Measurements from ENCODE around the gene OR2T27. TPM values are rescaled to one million over a fixed set of nuclear protein-coding genes. Genes with fewer than 3 reads are reported as not detected.
A peak's percentile ranks its signal among the peaks of the same experiment; 100 is the strongest.

The OR2T27 gene
- total RNA-seq, 2 experiments from 2014 or later, result not detected

DNA sequence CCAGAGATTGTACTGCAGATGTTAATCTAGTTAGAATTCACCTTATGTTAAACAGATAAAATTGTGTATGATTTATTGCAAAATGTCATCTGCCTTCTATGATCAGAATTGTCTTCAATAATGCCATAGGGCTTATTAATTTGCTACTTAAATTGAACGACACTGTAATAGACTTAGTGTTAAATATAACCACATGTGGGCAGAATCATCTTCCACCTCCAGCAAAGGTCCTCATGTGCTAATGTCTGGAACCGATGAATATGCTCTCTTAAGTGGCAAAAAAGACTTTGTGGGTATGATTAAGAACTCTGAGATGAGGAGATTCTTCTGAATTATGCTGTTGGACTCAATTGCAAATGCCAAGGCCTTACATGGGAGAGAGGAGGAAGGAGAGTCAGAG lies 24.8 kb downstream of the OR2T27 start:
- POLR2A ChIA-PET, result no interaction called here
- CTCF ChIA-PET, result interaction anchor here (1.2 kb wide), 1 partner anchor 8 kb away, joined by 5 read pairs; no protein-coding TSS in a partner anchor
- TF ChIP-seq, protein P1, sequence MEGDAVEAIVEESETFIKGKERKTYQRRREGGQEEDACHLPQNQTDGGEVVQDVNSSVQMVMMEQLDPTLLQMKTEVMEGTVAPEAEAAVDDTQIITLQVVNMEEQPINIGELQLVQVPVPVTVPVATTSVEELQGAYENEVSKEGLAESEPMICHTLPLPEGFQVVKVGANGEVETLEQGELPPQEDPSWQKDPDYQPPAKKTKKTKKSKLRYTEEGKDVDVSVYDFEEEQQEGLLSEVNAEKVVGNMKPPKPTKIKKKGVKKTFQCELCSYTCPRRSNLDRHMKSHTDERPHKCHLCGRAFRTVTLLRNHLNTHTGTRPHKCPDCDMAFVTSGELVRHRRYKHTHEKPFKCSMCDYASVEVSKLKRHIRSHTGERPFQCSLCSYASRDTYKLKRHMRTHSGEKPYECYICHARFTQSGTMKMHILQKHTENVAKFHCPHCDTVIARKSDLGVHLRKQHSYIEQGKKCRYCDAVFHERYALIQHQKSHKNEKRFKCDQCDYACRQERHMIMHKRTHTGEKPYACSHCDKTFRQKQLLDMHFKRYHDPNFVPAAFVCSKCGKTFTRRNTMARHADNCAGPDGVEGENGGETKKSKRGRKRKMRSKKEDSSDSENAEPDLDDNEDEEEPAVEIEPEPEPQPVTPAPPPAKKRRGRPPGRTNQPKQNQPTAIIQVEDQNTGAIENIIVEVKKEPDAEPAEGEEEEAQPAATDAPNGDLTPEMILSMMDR (IDR thresholded peaks at IDR 0.05), result no peak
- no peaks in the 10 kb centered on the region for H3K36me3 Mint-ChIP-seq (ENCODE audit: low read depth)
- intact Hi-C loops (cut with micrococcal nuclease), result loop anchor here (5.0 kb wide), 1 partner anchor 173 kb away; no protein-coding TSS in a partner anchor
- ATAC-seq, result no peak
- H3K4me1 Mint-ChIP-seq (ENCODE audit: low read depth), result no peaks in the 10 kb centered on the region
- no peak overlapping the region for H3K4me3 Mint-ChIP-seq
- no peak for DNase-seq
- H3K27ac Mint-ChIP-seq, result no peak overlapping the region
- H3K27me3 Mint-ChIP-seq, result peaks cover 2% of the 10 kb centered on the region
- H3K9me3 Mint-ChIP-seq, result no peaks in the 10 kb centered on the region

DNA sequence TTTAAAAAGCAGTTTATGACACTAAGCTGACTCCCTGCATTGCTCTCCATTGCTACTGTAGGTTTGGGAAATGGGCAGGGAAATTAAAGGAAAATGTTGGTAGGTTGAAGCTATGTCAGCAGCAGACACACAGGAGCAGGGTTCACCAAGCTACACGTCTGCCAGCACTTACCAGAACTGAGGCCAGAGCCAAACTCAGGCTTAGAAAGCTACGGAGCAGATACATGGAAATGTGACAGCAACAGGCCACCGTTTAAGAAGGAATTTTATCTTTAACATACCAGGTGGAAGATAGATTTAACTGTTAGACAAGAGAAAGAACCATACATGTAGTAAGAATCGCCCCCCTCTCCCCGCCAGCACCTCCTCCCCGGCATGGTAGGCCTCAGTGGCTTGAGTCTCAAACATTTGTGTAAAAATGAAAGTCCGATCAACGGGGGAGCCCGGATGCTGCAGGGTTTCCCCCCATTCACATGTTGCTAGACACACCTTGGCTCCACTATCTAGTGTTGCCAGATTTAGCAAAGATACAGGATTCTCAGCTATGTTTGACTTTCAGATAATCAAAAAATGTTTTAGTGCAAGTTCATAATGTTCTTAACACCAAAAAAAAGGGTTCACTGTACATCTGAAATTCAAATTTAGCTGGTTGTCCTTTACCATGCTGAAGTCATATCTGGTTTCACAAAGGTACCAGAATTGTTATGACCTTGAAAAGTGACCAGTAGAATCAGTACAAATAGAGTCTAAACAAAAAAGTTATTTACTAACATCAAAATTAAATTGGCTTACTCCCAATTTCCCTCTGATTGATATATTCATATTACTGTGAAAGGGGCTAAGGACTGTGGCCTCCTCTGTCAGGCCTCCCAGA lies 27.1 kb downstream of the OR2T27 start:
- ATAC-seq (no peak), DNase-seq (no peak)
- H3K27me3 Mint-ChIP-seq, result peaks cover 2% of the 10 kb centered on the region
- H3K9me3 Mint-ChIP-seq, result no peaks in the 10 kb centered on the region
- H3K4me3 Mint-ChIP-seq, result no peak overlapping the region
- H3K36me3 Mint-ChIP-seq (ENCODE audit: low read depth), result no peaks in the 10 kb centered on the region
- intact Hi-C loops (cut with micrococcal nuclease), result no loop called here
- no peak overlapping the region for H3K27ac Mint-ChIP-seq
- POLR2A ChIA-PET, result no interaction called here
- CTCF ChIA-PET, result interaction anchor here (0.8 kb wide), 1 partner anchor 51 kb away, joined by 3 read pairs; no protein-coding TSS in a partner anchor
- TF ChIP-seq, protein P1 (IDR thresholded peaks at IDR 0.05), result no peak
- no peaks in the 10 kb centered on the region for H3K4me1 Mint-ChIP-seq (ENCODE audit: low read depth)

DNA sequence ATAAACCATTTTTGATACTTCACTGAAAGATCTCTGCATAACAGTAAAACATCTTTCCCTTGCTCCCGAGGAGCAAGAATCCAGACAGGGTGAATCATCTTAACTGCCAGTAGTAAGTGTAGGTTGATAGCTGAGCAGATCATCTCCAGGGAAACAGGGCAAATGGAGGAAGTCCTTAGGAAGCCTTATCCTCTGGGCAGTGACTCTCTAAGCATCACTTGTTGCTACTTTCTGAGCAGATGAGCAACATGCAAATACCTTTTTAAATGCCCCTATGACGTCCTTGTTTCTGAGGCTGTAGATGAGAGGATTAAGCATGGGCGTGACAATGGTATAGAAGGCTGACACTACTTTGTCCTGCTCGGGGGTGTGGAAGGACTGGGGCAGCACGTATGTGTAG lies 29.4 kb downstream of the OR2T27 start:
- intact Hi-C loops (cut with micrococcal nuclease), result no loop called here

DNA sequence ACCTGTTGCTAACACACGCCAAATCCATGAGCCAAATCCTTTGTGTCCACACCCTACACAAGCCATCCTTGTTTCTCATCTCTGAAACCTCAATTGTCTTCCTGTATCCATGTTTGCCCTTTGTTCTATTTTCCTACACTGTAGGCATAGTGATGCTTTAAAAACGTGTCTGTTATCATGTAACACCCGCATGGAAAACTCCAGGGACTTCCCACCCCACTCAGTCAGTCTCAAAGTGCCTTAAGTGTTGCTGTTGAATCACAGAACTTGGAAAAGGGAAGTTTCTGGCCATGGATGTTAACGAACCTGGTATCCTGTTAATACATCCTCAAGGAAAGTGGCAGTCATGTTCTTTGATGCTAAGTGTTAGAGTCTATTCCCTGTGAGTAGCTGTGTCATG lies 30.2 kb downstream of the OR2T27 start:
- intact Hi-C loops (cut with micrococcal nuclease), result no loop called here
- H3K4me1 Mint-ChIP-seq (ENCODE audit: low read depth), result no peaks in the 10 kb centered on the region
- no peaks in the 10 kb centered on the region for H3K36me3 Mint-ChIP-seq (ENCODE audit: low read depth)
- ChIA-PET CTCF (interaction anchor here (0.8 to 1.1 kb wide), 4 partner anchors 11 to 72 kb away, joined by 3 to 4 read pairs (median 4); no protein-coding TSS in a partner anchor), POLR2A (no interaction called here)
- no peak overlapping the region for H3K27ac Mint-ChIP-seq
- no peak for ATAC-seq
- no peaks in the 10 kb centered on the region for H3K9me3 Mint-ChIP-seq
- H3K27me3 Mint-ChIP-seq, result peaks cover 2% of the 10 kb centered on the region
- TF ChIP-seq, protein P1 (IDR thresholded peaks at IDR 0.05), result no peak
- no peak for DNase-seq
- H3K4me3 Mint-ChIP-seq, result no peak overlapping the region

More for the DNA sequence above, 29.4 kb downstream of the OR2T27 start:
- TF ChIP-seq, protein P1 (IDR thresholded peaks at IDR 0.05), result no peak
- H3K4me3 Mint-ChIP-seq, result no peak overlapping the region
- H3K4me1 Mint-ChIP-seq (ENCODE audit: low read depth), result no peaks in the 10 kb centered on the region
- POLR2A ChIA-PET, result no interaction called here
- no peak overlapping the region for H3K27ac Mint-ChIP-seq
- peaks cover 2% of the 10 kb centered on the region for H3K27me3 Mint-ChIP-seq
- ATAC-seq (no peak), DNase-seq (no peak)
- H3K9me3 Mint-ChIP-seq, result no peaks in the 10 kb centered on the region
- CTCF ChIA-PET, result interaction anchor here (0.8 kb wide), 1 partner anchor 60 kb away, joined by 4 read pairs; no protein-coding TSS in a partner anchor
- no peaks in the 10 kb centered on the region for H3K36me3 Mint-ChIP-seq (ENCODE audit: low read depth)

DNA sequence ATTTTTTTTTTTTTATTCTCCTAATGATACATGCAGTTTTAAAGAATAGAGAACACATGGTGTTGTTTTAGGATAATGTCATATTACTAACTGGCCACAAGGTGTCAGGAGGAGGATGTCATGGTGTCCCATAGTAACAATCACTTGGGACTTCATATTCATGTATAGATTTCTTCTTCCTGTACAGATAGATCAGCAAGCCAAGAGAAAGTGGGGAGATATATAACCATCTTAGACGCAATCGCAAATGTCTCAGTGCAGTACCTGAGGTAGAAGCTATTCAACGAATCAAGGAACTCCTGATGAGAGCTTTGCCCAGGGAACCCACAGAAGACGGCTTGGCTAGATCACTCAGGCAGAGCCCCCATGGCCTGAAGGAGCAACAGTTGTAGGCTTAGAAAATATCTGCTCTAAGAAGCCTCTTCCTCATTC lies 32.7 kb downstream of the OR2T27 start:
- ChIA-PET POLR2A (no interaction called here), CTCF (interaction anchor here (0.7 to 6.9 kb wide), 9 partner anchors 9 to 706 kb away, joined by 3 to 89 read pairs (median 5); no protein-coding TSS in a partner anchor)
- peak; percentile 92 for ATAC-seq

More for the DNA sequence above, 32.7 kb downstream of the OR2T27 start:
- Mint-ChIP-seq H3K4me1 (ENCODE audit: low read depth) (peaks cover 2% of the 10 kb centered on the region), H3K27ac (no peak overlapping the region), H3K36me3 (ENCODE audit: low read depth) (no peaks in the 10 kb centered on the region), H3K4me3 (no peak overlapping the region), H3K27me3 (no peaks in the 10 kb centered on the region), H3K9me3 (no peaks in the 10 kb centered on the region)
- TF ChIP-seq, protein P1 (IDR thresholded peaks at IDR 0.05), result peak; percentile 70
- no peak for DNase-seq
- intact Hi-C loops (cut with micrococcal nuclease), result loop anchor here (2.0 to 5.0 kb wide), 2 partner anchors 65 to 182 kb away; no protein-coding TSS in a partner anchor

Data from activated CD8-positive, alpha-beta T cell treated with anti-CD3 and anti-CD28 coated beads for 36 hours (primary cell).